ENCODE measurements around the gene RPS15A. TPM values are rescaled to one million over a fixed set of nuclear protein-coding genes. Genes with fewer than 3 reads are reported as not detected.
"Not testable (repeated sequence)": the region's sequence is repeated elsewhere in the genome, so short reads cannot be mapped to it uniquely, and the experiment has no call there.

RPS15A gene
- polyA plus RNA-seq, 3 donors: 1,919 to 2,605 (median 2,095) TPM

- DNase-seq: not testable (repeated sequence)
These were observed 15.5 kb downstream of the RPS15A start for GRCh38 chr16:18774651-18775050.

DNA sequence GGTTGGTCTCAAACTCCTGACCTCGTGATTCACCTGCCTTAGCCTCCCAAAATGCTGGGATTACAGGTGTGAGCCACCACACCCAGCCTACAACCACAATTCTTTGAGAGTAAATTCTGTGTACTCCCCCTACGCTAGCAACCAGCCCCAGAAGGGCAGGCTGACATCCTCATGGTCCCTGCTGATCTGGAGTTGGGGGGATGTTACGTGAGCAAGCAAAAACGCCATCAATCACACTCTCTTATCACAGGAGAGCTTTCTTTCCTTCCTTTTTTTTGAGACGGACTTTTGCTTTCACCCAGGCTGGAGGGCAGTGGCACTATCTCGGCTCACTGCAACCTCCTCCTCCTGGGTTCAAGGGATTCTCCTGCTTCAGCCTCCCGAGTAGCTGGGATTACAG is 18.0 kb downstream of the RPS15A start:
- not testable (repeated sequence) for DNase-seq

- not testable (repeated sequence) for DNase-seq
These were observed 19.7 kb downstream of the RPS15A start for GRCh38 chr16:18770336-18770962.

DNA sequence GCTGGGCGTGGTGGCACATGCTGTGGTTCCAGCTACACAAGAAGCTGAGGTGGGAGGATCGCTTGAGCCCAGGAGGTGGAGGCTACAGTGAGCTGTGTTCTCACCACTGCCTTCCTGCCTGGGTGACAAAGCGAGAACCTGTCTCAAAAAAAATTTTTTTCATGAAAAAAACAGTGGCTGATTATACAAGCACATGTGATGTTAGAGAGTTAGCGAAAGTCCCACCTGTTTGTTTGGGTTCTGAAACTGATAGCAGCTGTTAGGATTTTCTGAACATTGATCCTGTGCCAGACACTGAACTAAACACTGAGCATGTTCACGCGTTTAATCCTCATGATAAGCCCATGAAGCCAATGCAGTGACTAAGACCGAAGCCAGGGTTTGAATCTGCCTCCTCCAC is 22.9 kb downstream of the RPS15A start:
- DNase-seq: not testable (repeated sequence)

- not testable (repeated sequence) for DNase-seq
These were observed 27.4 kb downstream of the RPS15A start for GRCh38 chr16:18762713-18763112.

GRCh38 chr16:18759598-18760520 is 30.3 kb downstream of the RPS15A start:
- DNase-seq: not testable (repeated sequence)

- not testable (repeated sequence) for DNase-seq
These were observed 32.0 kb downstream of the RPS15A start for GRCh38 chr16:18757960-18758660.

- not testable (repeated sequence) for DNase-seq
These were observed 33.5 kb downstream of the RPS15A start for GRCh38 chr16:18756639-18757038.

DNA sequence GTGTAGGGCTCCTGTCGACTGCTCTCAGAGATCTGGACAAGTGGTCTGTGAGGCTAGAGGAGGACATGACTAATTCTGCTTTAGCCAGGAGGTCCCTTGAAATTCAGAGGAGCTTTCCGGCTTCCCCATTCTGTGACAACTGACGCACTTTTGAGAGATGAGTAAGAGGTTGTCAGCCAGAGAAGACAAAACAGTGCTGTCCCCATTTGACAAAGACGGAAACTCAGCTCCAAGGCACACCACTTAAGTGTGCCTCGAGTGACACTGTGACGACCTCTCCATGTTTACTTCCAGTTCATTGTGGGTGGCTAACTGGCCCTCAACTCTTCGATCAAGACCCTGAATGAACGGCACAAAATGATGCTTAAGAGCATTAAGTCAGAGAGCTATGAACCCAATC is 47.3 kb downstream of the RPS15A start:
- DNase-seq: not testable (repeated sequence)

DNA sequence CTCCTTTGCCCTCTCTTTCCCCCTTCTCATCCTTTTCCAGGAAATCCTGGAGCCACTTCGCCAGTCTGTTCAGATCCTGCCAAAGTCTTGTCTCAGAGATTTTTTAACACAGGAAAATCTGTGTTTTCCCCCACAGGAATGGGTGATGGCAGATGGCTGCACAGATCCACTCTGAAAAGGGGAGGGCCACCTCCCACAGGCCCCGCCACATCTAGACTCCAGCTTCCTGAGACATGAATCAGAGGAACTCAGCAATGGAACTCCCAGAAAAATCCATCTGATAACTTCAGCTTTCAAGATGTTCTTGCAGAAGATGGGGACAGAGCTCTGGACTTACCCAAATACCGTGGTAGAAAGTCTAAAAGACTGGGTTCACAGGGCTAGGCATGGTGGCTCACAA is 50.1 kb downstream of the RPS15A start:
- not testable (repeated sequence) for DNase-seq

GRCh38 chr16:18738768-18739167 is 51.4 kb downstream of the RPS15A start:
- not testable (repeated sequence) for DNase-seq

DNA sequence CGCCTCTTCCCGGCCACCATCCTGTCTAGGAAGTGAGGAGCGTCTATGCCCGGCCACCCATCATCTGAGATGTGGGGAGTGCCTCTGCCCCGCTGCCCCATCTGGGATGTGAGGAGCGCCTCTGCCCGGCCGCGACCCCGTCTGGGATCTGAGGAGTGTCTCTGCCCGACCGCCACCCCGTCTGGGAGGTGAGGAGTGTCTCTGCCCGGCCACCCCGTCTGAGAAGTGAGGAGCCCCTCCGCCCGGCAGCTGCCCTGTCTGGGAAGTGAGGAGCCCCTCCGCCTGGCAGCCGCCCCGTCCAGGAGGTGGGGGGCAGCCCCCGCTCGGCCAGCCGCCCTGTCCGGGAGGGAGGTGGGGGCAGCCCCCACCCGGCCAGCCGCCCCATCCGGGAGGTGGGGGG is 55.9 kb downstream of the RPS15A start:
- not testable (repeated sequence) for DNase-seq

Other genes with a start within 250 kb of the RPS15A start
- gene NOMO2, start 228.2 kb downstream of the RPS15A start, polyA plus RNA-seq (ENCODE audit: insufficient read length in 3 of 3): 10 to 100 TPM; 45.2 to 74.4 (median 66.3) TPM
- 100 to 1,000 TPM; 248 to 276 (median 262) TPM for gene ARL6IP1, start 11.2 kb upstream of the RPS15A start, polyA plus RNA-seq (ENCODE audit: insufficient read length in 3 of 3)
- gene SMG1, start 136.1 kb upstream of the RPS15A start, polyA plus RNA-seq (ENCODE audit: insufficient read length in 3 of 3): 10 to 100 TPM; 46.2 to 86.2 (median 75.4) TPM
- gene TMC7, start 193.6 kb upstream of the RPS15A start, polyA plus RNA-seq (ENCODE audit: insufficient read length in 3 of 3): 1 to 10 TPM; 1.4 to 2.1 (median 1.9) TPM

Data from renal pelvis (tissue), 4 donors.